ENCODE measurements around the gene FRMD8.

Gene FRMD8

GRCh38 chr11:65415499-65416340 lies 29.3 kb downstream of the FRMD8 start:
- DNase-seq = no peak

GRCh38 chr11:65416341-65416824 lies 29.9 kb downstream of the FRMD8 start:
- DNase-seq = peak; percentile 72 to 80

- DNase-seq = no peak
Measured at GRCh38 chr11:65416841-65417701, 30.6 kb downstream of the FRMD8 start.

- DNase-seq = no peak
Measured at GRCh38 chr11:65417702-65418430, 31.4 kb downstream of the FRMD8 start.

GRCh38 chr11:65418431-65418680 lies 31.9 kb downstream of the FRMD8 start:
- DNase-seq = no peak

- DNase-seq = peak; percentile 56 to 59
Measured at GRCh38 chr11:65418681-65419459, 32.4 kb downstream of the FRMD8 start.

GRCh38 chr11:65419460-65419771 lies 33.0 kb downstream of the FRMD8 start:
- DNase-seq = no peak

- no peak for DNase-seq
Measured at GRCh38 chr11:65419772-65420481, 33.5 kb downstream of the FRMD8 start.

GRCh38 chr11:65420506-65420905 lies 34.1 kb downstream of the FRMD8 start:
- DNase-seq = no peak

- DNase-seq = peak; percentile 21 to 55
Measured at GRCh38 chr11:65420979-65421793, 34.7 kb downstream of the FRMD8 start.

GRCh38 chr11:65421794-65422632 lies 35.6 kb downstream of the FRMD8 start:
- DNase-seq = peak; percentile 94 to 97

GRCh38 chr11:65422633-65423515 lies 36.4 kb downstream of the FRMD8 start, which contains the start of gene NEAT1:
NEAT1 (plus strand) TSS chr11:65422798.
- DNase-seq = peak; percentile 62 to 76

- no peak for DNase-seq
Measured at GRCh38 chr11:65423516-65424204, 37.2 kb downstream of the FRMD8 start.

GRCh38 chr11:65424205-65425104 lies 38.0 kb downstream of the FRMD8 start:
- no peak for DNase-seq

- DNase-seq = no peak
Measured at GRCh38 chr11:65425105-65425970, 38.9 kb downstream of the FRMD8 start.

Measured in NCI-H1930 (cell line).